Spleen (tissue), 13 donors: ENCODE measurements around the gene TAB3. TPM values are rescaled to one million over a fixed set of nuclear protein-coding genes. Genes with fewer than 3 reads are reported as not detected.

Experiments
- DNase-seq: peaks from one replicate; pipeline ENCODE4 v3.0.0-alpha.2; 2020
- H3K27ac ChIP-seq, 8 donors: fragments of 200-600 bp; sonication (generic) in 7 of 8; 1 replicate in 4 of 8; 2 replicates in 4 of 8; pipeline versions ENCODE4 v1.5.0 to v1.8.0; 2016 to 2021; ENCODE audit warnings: inconsistent platforms in 4 of 8, mild to moderate bottlenecking in 4 of 8, moderate library complexity in 1 of 8
- H3K27me3 ChIP-seq, 7 donors: fragments of 200-600 bp; sonication (generic) in 6 of 7; replicated peaks in 1 of 7; 1 replicate in 4 of 7; 2 replicates in 3 of 7; pipeline versions ENCODE4 v1.5.0 to v1.8.0; 2016 to 2021; ENCODE audit warnings: inconsistent platforms in 3 of 7, mild to moderate bottlenecking in 1 of 7
- H3K36me3 ChIP-seq, 6 donors: fragments of 200-600 bp; sonication (generic) in 5 of 6; 1 replicate in 4 of 6; 2 replicates in 2 of 6; pipeline versions ENCODE4 v1.5.0 to v1.8.0; 2016 to 2021; ENCODE audit warnings: inconsistent platforms in 2 of 6
- H3K4me1 ChIP-seq, 6 donors: fragments of 200-600 bp; sonication (generic) in 5 of 6; 1 replicate in 3 of 6; 2 replicates in 3 of 6; pipeline versions ENCODE4 v1.5.0 to v1.8.0; 2016 to 2021; ENCODE audit warnings: inconsistent platforms in 3 of 6
- H3K4me3 ChIP-seq, 8 donors: fragments of 200-600 bp; sonication (generic) in 7 of 8; 1 replicate in 4 of 8; 2 replicates in 4 of 8; pipeline versions ENCODE4 v1.5.0 to v1.8.0; 2016 to 2021; ENCODE audit warnings: inconsistent platforms in 4 of 8, mild to moderate bottlenecking in 4 of 8, moderate library complexity in 2 of 8
- H3K9me3 ChIP-seq, 8 donors: fragments of 200-600 bp; sonication (generic) in 7 of 8; 1 replicate in 4 of 8; 2 replicates in 4 of 8; pipeline versions ENCODE4 v1.5.0 to v1.8.0; 2016 to 2021; ENCODE audit warnings: inconsistent platforms in 4 of 8
- POLR2A ChIP-seq, 3 donors: fragments of 450-650 bp; IDR thresholded peaks; one replicate each; pipeline ENCODE4 v1.5.1; 2017; ENCODE audit warnings: antibody characterized with exemption in 3 of 3, mild to moderate bottlenecking in 1 of 3
- POLR2AphosphoS5 ChIP-seq, 3 donors: sonication (generic); formaldehyde crosslinking; IDR thresholded peaks; one replicate each; pipeline ENCODE4 v1.5.1; 2017; ENCODE audit warnings: antibody characterized with exemption in 3 of 3
- WGBS, 5 donors: extraction: QIAGEN DNeasy Blood & Tissue Kit in 3 of 5; methylation state at CpG; one replicate each; pipeline versions ENCODE4 v1.1.5 to v1.1.7; 2013 to 2018; 5-methylcytosine and 5-hydroxymethylcytosine counted together
- intact Hi-C: fragments of 100-400 bp; cut with DNase I; formaldehyde crosslinking; loops from one replicate; pipeline ENCODE4 v1.15.0; 2023; ENCODE audit warnings: low total_unique reads
- long read RNA-seq, 2 donors: transcript quantifications; one replicate each; lab custom pipeline, GENCODE V29; 2026
- polyA plus RNA-seq, 3 donors: library from polyadenylated mRNA; stranded (reverse); fragments of 200-250 nt; gene quantifications; one replicate each; pipeline ENCODE4 v1.2.1, GENCODE V29; 2013
- total RNA-seq, 7 donors: library from RNA; depleted of rRNA in 3 of 7; stranded (reverse); fragments of >200 nt in 3 of 7; fragmentation: NEBNext Ultra II Directional in 4 of 7; extraction: Animal tissue kit (Norgen Biotek cat#: 25700) in 4 of 7; gene quantifications; one replicate each; pipeline versions ENCODE4 v1.1.0 to v1.2.1, GENCODE V29; 2016 to 2021
- TF ChIP-seq, protein P1 (sequence below), 11 experiments: fragments of 200-600 bp in 7 of 11; fragments of 450-650 bp in 4 of 11; sonication (generic) in 4 of 11; IDR thresholded peaks in 8 of 11; conservative IDR thresholded peaks in 3 of 11; 1 replicate in 7 of 11; 2 replicates in 4 of 11; pipeline versions ENCODE4 v1.4.0 to v1.8.0; 2016 to 2021; ENCODE audit warnings: antibody characterized with exemption in 11 of 11, inconsistent platforms in 4 of 11, mild to moderate bottlenecking in 1 of 11
- donor health status: healthy with polysubstance abuse.
- donor health status: DM: no; HTN: no; CAD: no; lungs with moderate emphysema.
- donor health status: DM: no; HTN: no; CAD: no.
- donor health status: Bipolar disorder and iron deficiency.
- donor health status: healthy.
- donor health status: DM: no; HTN: no; CAD: no.
- donor health status: DM: yes; HTN: yes; CAD: no.

TAB3 gene, protein sequence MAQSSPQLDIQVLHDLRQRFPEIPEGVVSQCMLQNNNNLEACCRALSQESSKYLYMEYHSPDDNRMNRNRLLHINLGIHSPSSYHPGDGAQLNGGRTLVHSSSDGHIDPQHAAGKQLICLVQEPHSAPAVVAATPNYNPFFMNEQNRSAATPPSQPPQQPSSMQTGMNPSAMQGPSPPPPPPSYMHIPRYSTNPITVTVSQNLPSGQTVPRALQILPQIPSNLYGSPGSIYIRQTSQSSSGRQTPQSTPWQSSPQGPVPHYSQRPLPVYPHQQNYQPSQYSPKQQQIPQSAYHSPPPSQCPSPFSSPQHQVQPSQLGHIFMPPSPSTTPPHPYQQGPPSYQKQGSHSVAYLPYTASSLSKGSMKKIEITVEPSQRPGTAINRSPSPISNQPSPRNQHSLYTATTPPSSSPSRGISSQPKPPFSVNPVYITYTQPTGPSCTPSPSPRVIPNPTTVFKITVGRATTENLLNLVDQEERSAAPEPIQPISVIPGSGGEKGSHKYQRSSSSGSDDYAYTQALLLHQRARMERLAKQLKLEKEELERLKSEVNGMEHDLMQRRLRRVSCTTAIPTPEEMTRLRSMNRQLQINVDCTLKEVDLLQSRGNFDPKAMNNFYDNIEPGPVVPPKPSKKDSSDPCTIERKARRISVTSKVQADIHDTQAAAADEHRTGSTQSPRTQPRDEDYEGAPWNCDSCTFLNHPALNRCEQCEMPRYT
- total RNA-seq (10 to 100 TPM; 17.7 to 52.5 (median 23.8) TPM), polyA plus RNA-seq (1 to 10 TPM; 5.5 to 7.3 (median 6.8) TPM)
- long read RNA-seq, donor 1, partial matches to known transcripts = 0 of 3 reads
- long read RNA-seq, donor 1, other reads (novel, unspliced or antisense) = 0 of 3 reads
- long read RNA-seq, donor 2, transcript TAB3-201 (6 exons, 805 nt) = major isoform, 6 of 6 reads
- long read RNA-seq, donor 2, partial matches to known transcripts = 0 of 6 reads
- long read RNA-seq, donor 2, other reads (novel, unspliced or antisense) = 0 of 6 reads

DNA sequence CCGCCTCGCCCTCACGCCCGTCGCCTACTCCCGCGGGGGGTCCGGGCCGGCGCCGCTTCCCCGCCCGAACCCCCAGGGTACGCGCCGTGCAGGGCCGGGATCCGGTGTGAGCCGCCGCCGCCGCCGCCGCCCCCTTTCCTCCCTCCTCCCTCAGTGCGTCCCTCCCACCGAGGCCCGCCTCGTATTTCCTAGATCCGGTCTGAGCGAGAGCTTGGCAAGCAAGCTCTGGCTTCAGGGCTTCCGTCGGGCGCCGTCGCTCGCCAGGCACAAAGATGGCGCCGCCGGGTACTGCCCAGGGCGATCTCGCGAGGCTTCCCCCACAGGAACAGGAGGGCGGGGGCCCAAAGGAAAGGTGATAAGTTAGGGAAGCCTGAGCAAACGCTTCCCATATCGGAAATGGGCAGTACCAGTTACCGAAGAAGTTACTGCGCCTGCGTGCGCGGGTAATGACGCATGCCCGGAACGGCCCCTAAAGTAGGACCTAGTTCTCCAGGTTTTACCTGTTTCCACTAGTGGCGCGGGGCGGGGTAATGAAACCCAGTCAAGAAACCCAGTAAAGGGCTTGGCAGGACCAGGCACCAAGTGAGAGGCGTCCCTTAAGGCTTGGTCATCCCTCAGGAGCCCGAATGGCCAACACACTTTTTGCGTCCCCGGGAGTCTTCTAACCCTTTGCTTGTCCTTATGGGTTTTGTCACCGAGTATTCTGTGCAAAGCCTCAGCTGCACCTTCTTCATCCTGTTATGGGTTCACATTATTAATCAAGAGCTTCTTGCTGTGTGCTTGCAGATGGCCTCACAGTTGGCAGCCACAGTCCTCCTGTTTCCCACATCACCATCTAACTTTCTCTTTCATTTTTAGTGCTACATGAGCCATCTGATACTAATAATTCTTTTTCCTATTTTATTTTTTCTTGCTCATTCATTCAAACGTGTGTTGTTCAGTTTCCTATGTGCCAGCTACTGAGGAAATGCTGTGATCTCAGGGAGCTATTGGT is at the start of gene TAB3:
Gene TAB3, minus strand, starts transcription at position 108 of the 994 bp plus-strand sequence. CDS start 29,666 bp downstream, outside the sequence.
- Histone ChIP-seq H3K27ac (peak within 1 kb of the TSS; percentile 60 to 94 (median 90)), H3K4me1 (peaks cover 0 to 37% (median 10%) of the 10 kb centered on the region in 6 donors), H3K4me3 (peak within 1 kb of the TSS; percentile 46 to 87 (median 64)), H3K27me3 (no peaks in the 10 kb centered on the region), H3K9me3 (no peaks in the 10 kb centered on the region), H3K36me3 (no peaks in the 10 kb centered on the region)
- 0 to 43% (median 8%) methylated on average over 25 to 62 of the region's 62 CpGs for WGBS, 5 donors
- no peak for TF ChIP-seq POLR2A (IDR thresholded peaks at IDR 0.05)
- TF ChIP-seq POLR2AphosphoS5 (IDR thresholded peaks at IDR 0.05) = peak; percentile 85 to 94 (median 90)
- TF ChIP-seq, protein P1, sequence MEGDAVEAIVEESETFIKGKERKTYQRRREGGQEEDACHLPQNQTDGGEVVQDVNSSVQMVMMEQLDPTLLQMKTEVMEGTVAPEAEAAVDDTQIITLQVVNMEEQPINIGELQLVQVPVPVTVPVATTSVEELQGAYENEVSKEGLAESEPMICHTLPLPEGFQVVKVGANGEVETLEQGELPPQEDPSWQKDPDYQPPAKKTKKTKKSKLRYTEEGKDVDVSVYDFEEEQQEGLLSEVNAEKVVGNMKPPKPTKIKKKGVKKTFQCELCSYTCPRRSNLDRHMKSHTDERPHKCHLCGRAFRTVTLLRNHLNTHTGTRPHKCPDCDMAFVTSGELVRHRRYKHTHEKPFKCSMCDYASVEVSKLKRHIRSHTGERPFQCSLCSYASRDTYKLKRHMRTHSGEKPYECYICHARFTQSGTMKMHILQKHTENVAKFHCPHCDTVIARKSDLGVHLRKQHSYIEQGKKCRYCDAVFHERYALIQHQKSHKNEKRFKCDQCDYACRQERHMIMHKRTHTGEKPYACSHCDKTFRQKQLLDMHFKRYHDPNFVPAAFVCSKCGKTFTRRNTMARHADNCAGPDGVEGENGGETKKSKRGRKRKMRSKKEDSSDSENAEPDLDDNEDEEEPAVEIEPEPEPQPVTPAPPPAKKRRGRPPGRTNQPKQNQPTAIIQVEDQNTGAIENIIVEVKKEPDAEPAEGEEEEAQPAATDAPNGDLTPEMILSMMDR (IDR thresholded peaks at IDR 0.05 in 8 of 11, conservative IDR thresholded peaks at IDR 0.05 in 3 of 11) = peak in 4 of 11 experiments; percentile 13 to 43 (median 32)
- DNase-seq = peak; percentile 97
- intact Hi-C loops = loop anchor here (10.0 kb wide), 1 partner anchor 235 kb away; the partner anchor contains the start of gene GK

DNA sequence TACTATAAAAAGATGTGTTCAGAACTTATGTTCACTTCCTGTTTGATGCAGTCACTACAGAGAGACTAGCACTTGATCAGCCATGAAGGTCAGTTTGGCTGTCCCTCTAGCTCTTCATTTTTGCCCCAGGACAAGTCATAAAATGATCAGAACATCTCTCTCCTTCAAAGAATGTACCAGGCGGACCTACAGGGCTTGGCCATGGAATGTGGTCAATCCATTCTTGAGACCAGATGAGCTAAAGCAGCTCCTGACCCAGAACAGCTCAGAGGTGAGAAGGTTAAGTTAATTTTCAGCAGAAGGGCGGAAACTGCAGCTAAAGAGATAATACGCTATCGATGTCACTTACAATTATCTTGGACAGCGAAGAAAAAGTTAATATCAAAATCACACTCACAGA is 49.2 kb upstream of the TAB3 start:
- intact Hi-C loops = no loop called here
- WGBS, 5 donors = 84 to 93% (median 87%) methylated on average over 5 of the region's 5 CpGs

DNA sequence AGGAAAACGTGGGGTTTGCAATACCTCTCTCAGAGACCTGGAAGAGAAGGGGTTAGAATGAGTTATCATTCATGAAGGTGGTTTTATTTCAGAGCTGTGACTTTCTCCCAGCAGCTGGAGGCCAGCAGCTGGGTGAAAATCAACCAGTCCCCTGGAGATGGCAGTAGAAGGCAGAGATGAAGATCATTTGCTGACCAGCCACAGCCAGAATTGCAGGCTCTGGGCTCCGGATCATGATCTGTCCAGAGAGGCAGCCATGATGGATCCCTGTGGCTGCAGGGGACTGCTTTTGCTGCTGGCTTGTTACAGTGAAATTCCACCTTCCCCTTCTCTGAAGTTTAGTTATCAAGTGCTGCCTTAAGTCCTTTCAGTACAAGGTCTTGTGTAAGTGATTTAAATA is 46.9 kb upstream of the TAB3 start:
- Histone ChIP-seq H3K4me3 (no peak overlapping the region), H3K4me1 (no peaks in the 10 kb centered on the region), H3K27me3 (peaks cover 0 to 5% (median 0%) of the 10 kb centered on the region in 7 donors), H3K27ac (no peak overlapping the region), H3K9me3 (no peaks in the 10 kb centered on the region), H3K36me3 (no peaks in the 10 kb centered on the region)
- DNase-seq = no peak
- 19 to 37% (median 22%) methylated on average over 2 of the region's 2 CpGs for WGBS, 5 donors
- intact Hi-C loops = no loop called here
- TF ChIP-seq, protein P1 (IDR thresholded peaks at IDR 0.05 in 8 of 11, conservative IDR thresholded peaks at IDR 0.05 in 3 of 11) = no peak

More for the DNA sequence above, 49.2 kb upstream of the TAB3 start:
- Histone ChIP-seq H3K36me3 (no peaks in the 10 kb centered on the region), H3K27me3 (peaks cover 0 to 5% (median 0%) of the 10 kb centered on the region in 7 donors), H3K9me3 (no peaks in the 10 kb centered on the region), H3K4me3 (no peak overlapping the region), H3K27ac (no peak overlapping the region), H3K4me1 (no peaks in the 10 kb centered on the region)
- no peak for DNase-seq
- TF ChIP-seq POLR2AphosphoS5 (IDR thresholded peaks at IDR 0.05) (no peak), POLR2A (IDR thresholded peaks at IDR 0.05) (no peak)
- TF ChIP-seq, protein P1 (IDR thresholded peaks at IDR 0.05 in 8 of 11, conservative IDR thresholded peaks at IDR 0.05 in 3 of 11) = no peak
